Measurements from ENCODE around the gene CACNA1C.

DNA sequence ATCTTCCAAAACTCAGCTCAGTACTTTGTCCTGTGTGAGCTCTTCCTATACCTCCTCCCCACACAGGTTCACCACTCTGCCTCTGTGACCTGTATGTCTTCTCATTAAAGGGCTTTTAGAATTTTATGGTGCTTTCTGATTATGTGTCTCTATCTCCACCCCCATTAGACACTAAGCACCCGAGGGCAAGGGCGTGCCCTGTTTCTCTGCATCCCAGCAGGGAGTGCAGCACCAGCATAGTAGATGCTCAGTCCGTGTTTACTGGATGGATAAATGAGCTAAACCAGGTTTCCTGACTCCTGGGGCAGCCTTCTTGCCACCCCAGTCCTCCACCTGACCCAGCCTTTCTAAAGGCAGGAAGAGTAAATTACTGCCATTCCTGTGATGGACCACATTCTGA, 333.8 kb downstream of the CACNA1C start:
- no peak for TF ChIP-seq POLR2A (IDR thresholded peaks at IDR 0.05)
- TF ChIP-seq, protein P1, sequence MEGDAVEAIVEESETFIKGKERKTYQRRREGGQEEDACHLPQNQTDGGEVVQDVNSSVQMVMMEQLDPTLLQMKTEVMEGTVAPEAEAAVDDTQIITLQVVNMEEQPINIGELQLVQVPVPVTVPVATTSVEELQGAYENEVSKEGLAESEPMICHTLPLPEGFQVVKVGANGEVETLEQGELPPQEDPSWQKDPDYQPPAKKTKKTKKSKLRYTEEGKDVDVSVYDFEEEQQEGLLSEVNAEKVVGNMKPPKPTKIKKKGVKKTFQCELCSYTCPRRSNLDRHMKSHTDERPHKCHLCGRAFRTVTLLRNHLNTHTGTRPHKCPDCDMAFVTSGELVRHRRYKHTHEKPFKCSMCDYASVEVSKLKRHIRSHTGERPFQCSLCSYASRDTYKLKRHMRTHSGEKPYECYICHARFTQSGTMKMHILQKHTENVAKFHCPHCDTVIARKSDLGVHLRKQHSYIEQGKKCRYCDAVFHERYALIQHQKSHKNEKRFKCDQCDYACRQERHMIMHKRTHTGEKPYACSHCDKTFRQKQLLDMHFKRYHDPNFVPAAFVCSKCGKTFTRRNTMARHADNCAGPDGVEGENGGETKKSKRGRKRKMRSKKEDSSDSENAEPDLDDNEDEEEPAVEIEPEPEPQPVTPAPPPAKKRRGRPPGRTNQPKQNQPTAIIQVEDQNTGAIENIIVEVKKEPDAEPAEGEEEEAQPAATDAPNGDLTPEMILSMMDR (IDR thresholded peaks at IDR 0.05), result no peak

Measured in esophagus squamous epithelium (tissue), 4 donors.